Hematopoietic multipotent progenitor cell treated with erythropoietin and hydrocortisone succinate and interleukin-3 and kit ligand, for 17 days (in vitro differentiated cells): Measurements from ENCODE around the gene IRX5.

Experiments
- DNase-seq: peaks from one replicate; pipeline ENCODE4 v3.0.0-alpha.2; 2015; ENCODE audit warnings: low spot score

Gene IRX5

GRCh38 chr16:54931120-54932014 lies 702 bp downstream of the IRX5 start:
- DNase-seq = no peak

DNA sequence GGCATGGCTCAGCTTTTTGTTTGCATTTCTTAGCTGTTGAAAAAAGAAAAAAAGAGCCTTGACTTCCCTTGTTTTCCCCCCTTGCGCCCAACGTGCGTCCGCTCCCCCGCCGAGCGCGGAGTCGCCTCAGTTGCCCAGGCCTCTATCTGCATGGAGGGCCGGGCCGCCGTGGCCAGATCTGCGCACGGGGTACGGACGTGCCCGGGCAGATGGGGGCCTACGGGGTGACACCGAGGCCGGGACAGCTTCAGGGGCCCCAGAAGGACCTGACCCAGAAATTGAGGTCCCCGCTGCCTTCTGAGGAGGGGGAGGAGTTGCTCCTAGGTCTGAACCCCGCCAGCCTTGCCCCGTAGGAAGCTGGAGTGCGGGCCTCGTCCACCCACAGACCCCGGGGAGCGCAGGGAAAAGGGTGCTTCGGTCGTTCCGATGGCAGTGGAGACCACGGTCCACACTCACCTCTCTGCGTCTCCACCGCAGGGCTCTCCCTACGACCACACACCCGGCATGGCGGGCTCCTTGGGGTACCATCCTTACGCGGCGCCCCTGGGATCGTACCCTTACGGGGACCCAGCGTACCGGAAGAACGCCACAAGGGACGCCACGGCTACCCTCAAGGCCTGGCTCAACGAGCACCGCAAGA lies 1.5 kb downstream of the IRX5 start:
- no peak for DNase-seq

- no peak for DNase-seq
Observed at GRCh38 chr16:54932737-54933254, 2.1 kb downstream of the IRX5 start.

DNA sequence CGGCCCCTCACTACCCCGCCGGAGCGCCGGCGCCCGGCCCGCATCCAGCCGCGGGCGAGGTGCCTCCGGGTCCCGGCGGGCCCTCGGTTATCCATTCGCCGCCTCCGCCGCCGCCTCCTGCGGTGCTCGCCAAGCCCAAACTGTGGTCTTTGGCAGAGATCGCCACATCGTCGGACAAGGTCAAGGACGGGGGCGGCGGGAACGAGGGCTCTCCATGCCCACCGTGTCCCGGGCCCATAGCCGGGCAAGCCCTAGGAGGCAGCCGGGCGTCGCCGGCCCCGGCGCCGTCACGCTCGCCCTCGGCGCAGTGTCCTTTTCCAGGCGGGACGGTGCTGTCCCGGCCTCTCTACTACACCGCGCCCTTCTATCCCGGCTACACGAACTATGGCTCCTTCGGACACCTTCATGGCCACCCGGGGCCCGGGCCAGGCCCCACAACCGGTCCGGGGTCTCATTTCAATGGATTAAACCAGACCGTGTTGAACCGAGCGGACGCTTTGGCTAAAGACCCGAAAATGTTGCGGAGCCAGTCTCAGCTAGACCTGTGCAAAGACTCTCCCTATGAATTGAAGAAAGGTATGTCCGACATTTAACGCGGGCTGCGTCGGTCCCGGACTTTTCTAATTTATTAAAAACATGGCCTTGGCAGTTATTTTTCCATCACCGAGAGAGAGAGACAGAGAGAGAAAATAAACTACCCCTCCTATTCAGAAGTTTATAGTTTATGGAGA lies 2.8 kb downstream of the IRX5 start:
- no peak for DNase-seq

- DNase-seq = no peak
Observed at GRCh38 chr16:54934481-54935265, 4.0 kb downstream of the IRX5 start.

GRCh38 chr16:54935266-54935968 lies 4.8 kb downstream of the IRX5 start:
- no peak for DNase-seq

DNA sequence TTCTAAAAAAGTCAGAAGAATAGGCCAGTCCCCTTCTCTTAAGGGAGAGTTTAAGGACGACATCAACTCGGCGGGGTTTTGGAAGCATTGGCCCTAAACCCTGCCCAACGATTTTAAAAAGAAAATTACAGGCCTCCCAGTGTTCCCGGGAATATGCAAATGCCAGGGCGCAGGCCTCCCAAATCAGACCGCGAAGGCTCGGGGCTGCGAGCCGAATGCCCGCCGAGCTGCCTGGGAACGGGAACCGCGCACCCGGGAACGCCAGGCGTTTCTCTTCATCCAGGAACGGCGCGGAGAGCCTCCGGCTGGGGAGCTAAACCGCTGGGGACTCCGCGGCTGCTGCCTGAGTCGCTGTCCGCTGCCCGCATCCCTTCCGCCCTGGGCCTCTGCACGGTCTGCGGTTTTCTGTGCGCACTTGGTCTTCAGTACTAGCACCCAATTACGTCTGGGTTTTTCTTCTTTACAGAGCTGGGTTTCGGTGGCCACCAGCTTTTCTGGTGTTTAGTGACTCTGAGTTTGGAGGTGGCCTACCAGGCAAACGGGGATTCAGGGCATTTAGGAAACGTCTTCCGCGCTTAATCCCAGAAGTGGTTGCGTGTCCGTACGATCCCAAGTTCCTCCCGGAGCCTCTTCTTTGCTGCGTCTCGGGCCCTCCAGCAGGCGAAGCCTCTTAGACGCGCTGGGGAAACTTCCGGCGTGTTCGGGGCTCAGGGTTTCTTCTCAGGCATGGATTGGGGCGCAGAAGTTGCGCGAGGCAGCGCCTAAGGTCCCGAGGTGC lies 5.7 kb downstream of the IRX5 start:
- no peak for DNase-seq

GRCh38 chr16:54936979-54937670 lies 6.5 kb downstream of the IRX5 start:
- DNase-seq = no peak

GRCh38 chr16:54937671-54938211 lies 7.1 kb downstream of the IRX5 start:
- DNase-seq = no peak

- no peak for DNase-seq
Observed at GRCh38 chr16:54938212-54939028, 7.8 kb downstream of the IRX5 start.

DNA sequence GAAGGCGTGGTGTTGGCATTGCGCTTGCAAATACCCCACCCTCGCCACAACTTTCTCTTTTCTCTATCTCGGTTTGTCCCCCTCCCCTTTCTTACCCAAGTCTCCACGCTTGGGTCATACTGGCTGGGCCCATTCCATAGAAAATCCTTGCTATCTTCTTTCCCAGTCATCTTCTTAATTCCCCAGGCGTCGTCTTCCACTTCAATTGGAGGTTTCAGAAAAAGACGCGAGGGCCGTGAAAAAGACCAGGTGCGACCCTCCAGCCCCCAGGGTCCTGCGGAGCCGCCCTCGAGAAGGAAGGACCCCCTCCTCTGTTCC lies 8.3 kb downstream of the IRX5 start:
- DNase-seq = no peak

DNA sequence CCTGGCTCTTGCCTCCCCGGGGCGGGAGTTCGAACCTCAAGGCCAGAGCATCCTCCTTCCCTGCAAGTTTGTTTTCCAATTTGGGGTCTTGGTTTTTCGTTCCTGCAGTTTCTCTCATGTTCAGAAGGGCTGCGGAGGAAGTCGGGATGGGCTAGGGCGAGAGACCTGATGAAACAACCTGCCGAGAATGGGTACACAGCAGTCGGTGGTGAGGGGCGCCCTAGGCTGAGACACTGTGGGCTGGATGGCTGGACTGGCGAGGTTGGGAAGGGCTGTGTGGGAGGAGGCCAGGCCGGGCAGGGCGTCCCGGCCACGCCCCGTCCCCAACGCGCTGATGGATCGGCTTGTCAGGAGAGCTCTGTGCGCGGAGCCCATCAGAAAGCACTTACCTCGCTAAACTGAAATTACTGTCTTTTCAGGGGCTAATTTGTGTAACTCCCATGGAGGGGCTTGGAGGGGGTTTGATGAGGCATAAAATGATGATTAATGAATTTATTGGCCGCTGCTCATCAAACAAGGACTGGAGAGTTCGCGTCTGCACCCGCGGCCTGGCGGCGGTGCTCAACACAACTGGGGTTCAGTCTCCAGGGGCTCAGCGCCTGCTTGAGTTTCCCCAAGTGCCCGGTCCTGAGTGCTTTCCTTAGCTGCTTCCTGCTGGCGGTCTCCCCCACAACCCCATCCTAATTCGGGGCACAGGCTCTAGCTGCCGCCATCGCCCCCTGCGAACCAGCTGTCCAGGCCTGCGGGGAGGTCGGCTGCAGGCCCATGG lies 9.0 kb downstream of the IRX5 start:
- DNase-seq = no peak

DNA sequence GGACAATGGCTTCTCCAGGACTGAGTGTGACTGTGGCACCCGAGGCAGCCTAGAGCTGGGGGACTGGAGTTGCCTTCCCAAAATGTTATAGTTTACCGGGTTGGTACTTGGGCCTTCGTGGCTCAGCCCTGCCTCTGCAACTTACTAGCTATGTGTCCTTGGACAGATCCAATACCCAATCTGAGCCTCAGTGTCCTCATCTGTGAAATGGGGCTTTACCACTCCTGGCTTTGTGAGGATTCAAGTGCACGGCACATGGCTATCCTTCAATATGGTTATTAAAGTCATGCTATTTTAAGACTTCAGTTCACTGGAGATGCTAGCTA lies 9.6 kb downstream of the IRX5 start:
- no peak for DNase-seq

GRCh38 chr16:54942353-54942943 lies 11.8 kb downstream of the IRX5 start:
- no peak for DNase-seq

- no peak for DNase-seq
Observed at GRCh38 chr16:54944002-54944401, 13.3 kb downstream of the IRX5 start.

DNA sequence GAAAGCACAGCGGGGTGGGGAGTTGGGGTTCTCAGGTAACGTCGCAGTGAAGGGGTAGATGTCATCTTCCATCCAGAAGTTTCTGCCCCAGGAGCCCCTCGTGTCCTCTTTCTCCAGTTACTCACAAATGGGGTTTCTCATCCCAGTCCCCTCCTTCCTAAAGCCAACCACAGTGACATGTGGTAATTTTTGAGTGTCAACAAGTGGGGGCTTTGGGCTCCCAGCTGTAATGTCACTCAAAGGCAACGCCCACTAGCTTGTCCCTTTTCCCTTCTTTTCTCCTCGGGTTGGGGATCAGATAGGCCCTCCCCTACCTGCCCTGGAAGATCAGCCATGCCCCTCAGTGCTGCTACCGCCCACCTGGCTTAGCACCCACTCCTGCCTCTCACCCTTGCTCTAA lies 14.4 kb downstream of the IRX5 start:
- DNase-seq = no peak

GRCh38 chr16:54946909-54947308 lies 16.2 kb downstream of the IRX5 start:
- DNase-seq = no peak

- no peak for DNase-seq
Observed at GRCh38 chr16:54947616-54948015, 17.0 kb downstream of the IRX5 start.
